A673 (cell line): Measurements from ENCODE around the gene PACS2.

Experiments used
- EZH2 ChIP-seq: fragments of 200-600 bp; sonication (generic); IDR thresholded peaks from 2 replicates; pipeline ENCODE4 v1.6.1; 2017; ENCODE audit warnings: borderline replicate concordance, low read depth, mild to moderate bottlenecking, mixed read lengths, antibody characterized with exemption, low read length; ENCODE audit not compliant: poor library complexity, severe bottlenecking
- TF ChIP-seq, protein P1 (sequence below): fragments of 300-800, 200-600 bp; sonication (generic); conservative IDR thresholded peaks from 2 replicates; pipeline ENCODE4 v1.5.1; 2017; ENCODE audit warnings: low read depth, mild to moderate bottlenecking, antibody characterized with exemption, low read length, moderate library complexity, mixed read lengths

DNA sequence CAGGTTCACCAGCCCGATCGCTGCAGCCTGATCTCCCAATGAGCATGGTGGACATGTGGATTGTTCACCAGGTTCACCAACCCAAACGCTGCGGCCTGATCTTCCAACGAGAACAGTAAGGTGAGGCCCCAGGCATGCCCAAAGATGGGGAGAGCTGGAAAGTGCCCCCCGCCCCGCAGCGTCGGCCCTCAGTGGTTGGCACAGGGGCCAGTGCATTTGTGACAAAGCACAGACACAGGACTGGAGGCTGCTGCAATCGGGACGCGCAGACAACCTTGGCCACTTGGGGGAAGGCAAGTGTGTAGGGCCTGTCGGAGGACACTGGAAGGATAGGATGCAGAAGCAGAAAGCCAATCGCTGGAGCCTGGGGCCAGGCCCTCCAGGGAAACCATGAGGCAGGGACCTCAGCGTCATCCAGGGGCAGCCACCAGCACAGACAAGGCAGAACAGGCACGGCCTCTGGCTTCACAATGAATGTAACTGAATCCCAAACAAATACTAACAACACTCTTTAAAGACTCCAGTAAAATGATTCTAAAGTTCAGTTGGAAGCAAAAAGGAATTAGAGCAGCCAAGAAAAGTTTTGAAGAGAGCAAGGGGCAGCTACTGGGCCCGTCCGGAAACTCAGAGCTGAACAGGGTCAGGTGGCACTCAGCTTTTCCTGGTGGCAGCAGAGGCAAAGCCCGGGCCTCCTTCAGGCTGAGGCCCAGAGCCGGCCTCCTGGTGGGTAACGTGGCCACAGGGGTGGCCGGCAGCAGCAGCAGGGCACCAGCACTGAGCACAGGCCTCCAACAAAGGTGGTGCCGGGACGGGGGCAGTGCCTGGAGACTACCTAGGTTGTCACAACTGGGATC lies 27.1 kb upstream of the PACS2 start:
- TF ChIP-seq, protein P1, sequence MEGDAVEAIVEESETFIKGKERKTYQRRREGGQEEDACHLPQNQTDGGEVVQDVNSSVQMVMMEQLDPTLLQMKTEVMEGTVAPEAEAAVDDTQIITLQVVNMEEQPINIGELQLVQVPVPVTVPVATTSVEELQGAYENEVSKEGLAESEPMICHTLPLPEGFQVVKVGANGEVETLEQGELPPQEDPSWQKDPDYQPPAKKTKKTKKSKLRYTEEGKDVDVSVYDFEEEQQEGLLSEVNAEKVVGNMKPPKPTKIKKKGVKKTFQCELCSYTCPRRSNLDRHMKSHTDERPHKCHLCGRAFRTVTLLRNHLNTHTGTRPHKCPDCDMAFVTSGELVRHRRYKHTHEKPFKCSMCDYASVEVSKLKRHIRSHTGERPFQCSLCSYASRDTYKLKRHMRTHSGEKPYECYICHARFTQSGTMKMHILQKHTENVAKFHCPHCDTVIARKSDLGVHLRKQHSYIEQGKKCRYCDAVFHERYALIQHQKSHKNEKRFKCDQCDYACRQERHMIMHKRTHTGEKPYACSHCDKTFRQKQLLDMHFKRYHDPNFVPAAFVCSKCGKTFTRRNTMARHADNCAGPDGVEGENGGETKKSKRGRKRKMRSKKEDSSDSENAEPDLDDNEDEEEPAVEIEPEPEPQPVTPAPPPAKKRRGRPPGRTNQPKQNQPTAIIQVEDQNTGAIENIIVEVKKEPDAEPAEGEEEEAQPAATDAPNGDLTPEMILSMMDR, result no peak
- TF ChIP-seq EZH2, result no peak
